ENCODE measurements around the gene STMP1.

The STMP1 gene

GRCh38 chr7:135723411-135723810 lies 61.1 kb downstream of the STMP1 start:
- Histone ChIP-seq H4K20me1 (ENCODE audit: low read depth, low read length) (no peaks in the 10 kb centered on the region), H3K9me3 (ENCODE audit: insufficient read depth, low read length) (no peaks in the 10 kb centered on the region), H3K27ac (ENCODE audit: low read depth, low read length) (no peak overlapping the region), H2AFZ (ENCODE audit: low read depth, low read length, severe bottlenecking) (no peak overlapping the region), H3K9me2 (replicated peaks; ENCODE audit: insufficient read depth, low read length) (no peaks in the 10 kb centered on the region), H3K36me3 (ENCODE audit: low read length) (no peaks in the 10 kb centered on the region), H3K79me2 (ENCODE audit: insufficient read depth, low read length) (no peaks in the 10 kb centered on the region), H3K27me3 (ENCODE audit: low read length) (0 out of 2 replicates have a peak, but pooled peaks cover 2% of the 10 kb centered on the region), H3K4me2 (ENCODE audit: low read depth, low read length, poor library complexity, severe bottlenecking) (no peak overlapping the region), H3F3A (ENCODE audit: insufficient read depth) (no peaks in the 10 kb centered on the region), H3K9ac (ENCODE audit: low read length) (no peak overlapping the region), H3K4me3 (ENCODE audit: insufficient read depth, low read length, poor library complexity, severe bottlenecking) (no peak overlapping the region)
- TF ChIP-seq, protein P1, sequence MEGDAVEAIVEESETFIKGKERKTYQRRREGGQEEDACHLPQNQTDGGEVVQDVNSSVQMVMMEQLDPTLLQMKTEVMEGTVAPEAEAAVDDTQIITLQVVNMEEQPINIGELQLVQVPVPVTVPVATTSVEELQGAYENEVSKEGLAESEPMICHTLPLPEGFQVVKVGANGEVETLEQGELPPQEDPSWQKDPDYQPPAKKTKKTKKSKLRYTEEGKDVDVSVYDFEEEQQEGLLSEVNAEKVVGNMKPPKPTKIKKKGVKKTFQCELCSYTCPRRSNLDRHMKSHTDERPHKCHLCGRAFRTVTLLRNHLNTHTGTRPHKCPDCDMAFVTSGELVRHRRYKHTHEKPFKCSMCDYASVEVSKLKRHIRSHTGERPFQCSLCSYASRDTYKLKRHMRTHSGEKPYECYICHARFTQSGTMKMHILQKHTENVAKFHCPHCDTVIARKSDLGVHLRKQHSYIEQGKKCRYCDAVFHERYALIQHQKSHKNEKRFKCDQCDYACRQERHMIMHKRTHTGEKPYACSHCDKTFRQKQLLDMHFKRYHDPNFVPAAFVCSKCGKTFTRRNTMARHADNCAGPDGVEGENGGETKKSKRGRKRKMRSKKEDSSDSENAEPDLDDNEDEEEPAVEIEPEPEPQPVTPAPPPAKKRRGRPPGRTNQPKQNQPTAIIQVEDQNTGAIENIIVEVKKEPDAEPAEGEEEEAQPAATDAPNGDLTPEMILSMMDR (IDR thresholded peaks at IDR 0.05; ENCODE audit: insufficient read depth, low read length, poor library complexity, severe bottlenecking) = no peak
- no peak for TF ChIP-seq EZH2phosphoT487 (conservative IDR thresholded peaks at IDR 0.05; ENCODE audit: low read length)

All from SU-DHL-6 (cell line).